Heart left ventricle (tissue), 16 donors: ENCODE results near the gene CDHR5. TPM values are rescaled to one million over a fixed set of nuclear protein-coding genes. Genes with fewer than 3 reads are reported as not detected.
A peak's percentile ranks its signal among the peaks of the same experiment; 100 is the strongest.
"Not testable (repeated sequence)": the region's sequence is repeated elsewhere in the genome, so short reads cannot be mapped to it uniquely, and the experiment has no call there.

Experiments
- ATAC-seq, 4 donors: fragments of 200-7000 bp; cut with Tn5 transposase; one replicate each; pipeline ENCODE4 v1.9.1; 2020 to 2022; ENCODE audit warnings: moderate library complexity in 4 of 4, mild to moderate bottlenecking in 3 of 4, moderate number of reproducible peaks in 1 of 4
- DNase-seq, 5 donors: peaks; one replicate each; pipeline ENCODE4 v3.0.0-alpha.2; 2020
- H3K27ac ChIP-seq, 12 donors: fragments of 200-600 bp; sonication (generic) in 4 of 12; one replicate each; pipeline versions ENCODE4 v1.5.0 to v1.8.0; 2016 to 2022; ENCODE audit warnings: mild to moderate bottlenecking in 2 of 12
- H3K27me3 ChIP-seq, 9 donors: fragments of 200-600 bp; sonication (generic) in 2 of 9; one replicate each; pipeline versions ENCODE4 v1.5.1 to v1.8.0; 2016 to 2022; ENCODE audit warnings: mild to moderate bottlenecking in 3 of 9
- H3K36me3 ChIP-seq, 9 donors: fragments of 200-600 bp; sonication (generic) in 2 of 9; one replicate each; pipeline versions ENCODE4 v1.5.0 to v1.8.0; 2018 to 2022; ENCODE audit warnings: mild to moderate bottlenecking in 2 of 9
- H3K4me1 ChIP-seq, 12 donors: fragments of 200-600 bp; sonication (generic) in 4 of 12; one replicate each; pipeline versions ENCODE4 v1.5.0 to v1.8.0; 2016 to 2022; ENCODE audit warnings: mild to moderate bottlenecking in 3 of 12
- H3K4me3 ChIP-seq, 12 donors: fragments of 200-600 bp; sonication (generic) in 4 of 12; one replicate each; pipeline versions ENCODE4 v1.5.0 to v1.8.0; 2017 to 2022; ENCODE audit warnings: mild to moderate bottlenecking in 9 of 12, moderate library complexity in 4 of 12
- H3K9me3 ChIP-seq, 12 donors: fragments of 200-600 bp; sonication (generic) in 4 of 12; one replicate each; pipeline versions ENCODE4 v1.5.0 to v1.8.0; 2016 to 2022; ENCODE audit warnings: mild to moderate bottlenecking in 1 of 12
- CTCF ChIP-seq, 12 donors: fragments of 200-600 bp; sonication (generic) in 4 of 12; IDR thresholded peaks; one replicate each; pipeline versions ENCODE4 v1.5.0 to v1.8.0; 2018 to 2022; ENCODE audit warnings: antibody characterized with exemption in 12 of 12, mild to moderate bottlenecking in 5 of 12
- POLR2A ChIP-seq, 2 donors: fragments of 450-650 bp; IDR thresholded peaks; one replicate each; pipeline ENCODE4 v1.6.1; 2017; ENCODE audit warnings: antibody characterized with exemption in 2 of 2, mild to moderate bottlenecking in 2 of 2, moderate library complexity in 2 of 2
- WGBS, 4 donors: extraction: QIAGEN DNeasy Blood & Tissue Kit in 2 of 4; methylation state at CpG; one replicate each; pipeline versions ENCODE4 v1.1.5 to v1.1.7; 2013 to 2018; 5-methylcytosine and 5-hydroxymethylcytosine counted together
- intact Hi-C, 10 donors: fragments of 100-400 bp; cut with DNase I; formaldehyde crosslinking; loops; one replicate each; pipeline versions ENCODE4 v1.11.1 to v1.14.2; 2022
- polyA plus RNA-seq, 2 donors: library from polyadenylated mRNA; stranded (reverse); fragments of 200-250 nt; gene quantifications; one replicate each; pipeline ENCODE4 v1.2.3, GENCODE V29; 2013
- total RNA-seq, 9 donors: library from RNA; depleted of rRNA in 2 of 9; stranded (reverse); fragments of >200 nt in 2 of 9; fragmentation: NEBNext Ultra II Directional in 3 of 9; extraction: Animal tissue kit (Norgen Biotek cat#: 25700) in 3 of 9; gene quantifications; one replicate each; pipeline versions ENCODE4 v1.1.0 to v1.2.4, GENCODE V29; 2016 to 2023
- donor health status: ischemic (EF 13 %, LVEDD 7.1; RV severe dilation, severe dysfunction).
- donor health status: healthy with polysubstance abuse.
- donor health status: DM: no; HTN: yes; CAD: no.
- donor health status: DM: no; HTN: no; CAD: no.
- donor health status: ischemic (EF 25% LVEDD 6.9; RV normal size, moderate dysfunction).
- donor health status: ischemic (EF 25% LVEDD 5.7; RV mildly dilated, moderate dysfunction).
- donor health status: healthy.
- donor health status: DM: yes; HTN: yes; CAD: no.
- donor health status: ischemic (EF 35%, LVEDD 5.7; RV mildly dilated, moderate dysfunction).
- donor health status: nonischemic (EF 11% LVEDD 7.7; RV severe dilation, severe dysfunction).
- donor health status: DM: yes; HTN: yes; CAD: no.
- donor health status: PGD.
- donor health status: ischemic (EF 29% LVEDD 5.4; RV normal size, mild dysfunction).
- donor health status: nonischemic (EF 23%, LVEDD 6.1; RV moderate dilation, normal function).

The CDHR5 gene
- total and polyA plus RNA-seq, 11 donors: 0.07 TPM; not detected in 10

- ATAC-seq (no peak), DNase-seq (no peak)
- no peaks in the 10 kb centered on the region for H3K36me3 ChIP-seq
- intact Hi-C loops: loop anchor here in 2 of 10 donors (5.0 kb wide), 2 partner anchors 38 to 43 kb away; partner anchors contain the start of gene IRF7 (in 1 of the 2)
- no peaks in the 10 kb centered on the region for H3K9me3 ChIP-seq
- peak overlapping the region; percentile 67 to 84 (median 74) for H3K4me3 ChIP-seq
- H3K4me1 ChIP-seq: peaks cover 17 to 46% (median 40%) of the 10 kb centered on the region in 12 donors
- H3K27ac ChIP-seq: peak overlapping the region in 3 of 12 donors; percentile 55 to 75 (median 66)
- H3K27me3 ChIP-seq: peaks cover 0 to 6% (median 0%) of the 10 kb centered on the region in 9 donors
- WGBS, 4 donors: 30 to 45% (median 32%) methylated on average over 19 to 25 of the region's 25 CpGs
- TF ChIP-seq POLR2A (IDR thresholded peaks at IDR 0.05): no peak
- no peak for TF ChIP-seq CTCF (IDR thresholded peaks at IDR 0.05)
These were observed 50.0 kb downstream of the CDHR5 start for GRCh38 chr11:574632-575312.

DNA sequence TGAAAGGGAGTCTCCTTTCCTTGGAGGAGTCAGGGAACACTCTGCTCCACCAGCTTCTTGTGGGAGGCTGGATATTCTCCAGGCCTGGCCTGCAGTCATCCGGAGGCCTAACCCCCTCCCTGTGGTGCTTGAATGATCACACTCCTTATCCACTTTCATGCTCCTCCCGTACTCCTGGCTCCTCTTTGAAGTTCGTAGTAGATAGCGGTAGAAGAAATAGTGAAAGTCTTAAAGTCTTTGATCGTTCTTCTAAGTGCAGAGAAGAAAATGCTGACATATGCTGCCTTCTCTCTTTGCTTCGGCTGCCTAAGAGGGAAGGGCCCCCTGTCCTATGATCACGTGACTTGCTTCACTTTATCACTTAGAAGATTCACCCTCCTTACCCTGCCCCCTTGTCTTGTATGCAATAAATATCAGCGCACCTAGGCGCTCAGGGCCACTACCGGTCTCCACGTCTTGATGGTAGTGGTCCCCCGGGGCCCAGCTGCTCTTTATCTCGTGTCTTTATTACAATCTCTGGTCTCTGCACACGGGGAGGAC, 50.7 kb downstream of the CDHR5 start:
- H3K27me3 ChIP-seq, DNase-seq, H3K36me3 ChIP-seq, intact Hi-C loops, ATAC-seq, H3K9me3 ChIP-seq: not testable (repeated sequence)
- H3K27ac ChIP-seq: peak overlapping the region in 1 of 12 donors; percentile 44
- peaks cover 10 to 44% (median 40%) of the 10 kb centered on the region in 12 donors for H3K4me1 ChIP-seq
- 63 to 72% (median 69%) methylated on average over 12 to 14 of the region's 14 CpGs for WGBS, 4 donors
- peak overlapping the region in 1 of 12 donors; percentile 68 for H3K4me3 ChIP-seq

- H3K4me1 ChIP-seq: peaks cover 10 to 39% (median 34%) of the 10 kb centered on the region in 12 donors
- DNase-seq (no peak), ATAC-seq (no peak)
- H3K36me3 ChIP-seq: no peaks in the 10 kb centered on the region
- intact Hi-C loops: no loop called here
- peaks cover 0 to 6% (median 0%) of the 10 kb centered on the region in 9 donors for H3K27me3 ChIP-seq
- no peak overlapping the region for H3K4me3 ChIP-seq
- peak overlapping the region in 1 of 12 donors; percentile 44 for H3K27ac ChIP-seq
- H3K9me3 ChIP-seq: no peaks in the 10 kb centered on the region
- TF ChIP-seq CTCF (IDR thresholded peaks at IDR 0.05): no peak
- no peak for TF ChIP-seq POLR2A (IDR thresholded peaks at IDR 0.05)
- 88 to 95% (median 92%) methylated on average over 13 to 16 of the region's 16 CpGs for WGBS, 4 donors
These were observed 51.5 kb downstream of the CDHR5 start for GRCh38 chr11:573146-573759.

GRCh38 chr11:571802-572185, 53.0 kb downstream of the CDHR5 start:
- intact Hi-C loops: no loop called here
- no peak for ATAC-seq
- WGBS, 4 donors: 74 to 84% (median 77%) methylated on average over 8 of the region's 8 CpGs

More at GRCh38 chr11:571802-572185, 53.0 kb downstream of the CDHR5 start:
- H3K36me3 ChIP-seq: no peaks in the 10 kb centered on the region
- TF ChIP-seq CTCF (IDR thresholded peaks at IDR 0.05) (no peak), POLR2A (IDR thresholded peaks at IDR 0.05) (no peak)
- no peak overlapping the region for H3K4me3 ChIP-seq
- no peaks in the 10 kb centered on the region for H3K9me3 ChIP-seq
- no peak overlapping the region for H3K27ac ChIP-seq
- DNase-seq: no peak
- H3K4me1 ChIP-seq: peaks cover 0 to 38% (median 25%) of the 10 kb centered on the region in 12 donors
- H3K27me3 ChIP-seq: peaks cover 0 to 6% (median 0%) of the 10 kb centered on the region in 9 donors
